Inferior parietal cortex (tissue), 1 donor: Measurements from ENCODE around the gene WNT7B.

Experiments used
- DNase-seq: peaks from one replicate; pipeline ENCODE4 v3.0.0-alpha.2; 2016; ENCODE audit errors: extremely low spot score

The WNT7B gene

DNA sequence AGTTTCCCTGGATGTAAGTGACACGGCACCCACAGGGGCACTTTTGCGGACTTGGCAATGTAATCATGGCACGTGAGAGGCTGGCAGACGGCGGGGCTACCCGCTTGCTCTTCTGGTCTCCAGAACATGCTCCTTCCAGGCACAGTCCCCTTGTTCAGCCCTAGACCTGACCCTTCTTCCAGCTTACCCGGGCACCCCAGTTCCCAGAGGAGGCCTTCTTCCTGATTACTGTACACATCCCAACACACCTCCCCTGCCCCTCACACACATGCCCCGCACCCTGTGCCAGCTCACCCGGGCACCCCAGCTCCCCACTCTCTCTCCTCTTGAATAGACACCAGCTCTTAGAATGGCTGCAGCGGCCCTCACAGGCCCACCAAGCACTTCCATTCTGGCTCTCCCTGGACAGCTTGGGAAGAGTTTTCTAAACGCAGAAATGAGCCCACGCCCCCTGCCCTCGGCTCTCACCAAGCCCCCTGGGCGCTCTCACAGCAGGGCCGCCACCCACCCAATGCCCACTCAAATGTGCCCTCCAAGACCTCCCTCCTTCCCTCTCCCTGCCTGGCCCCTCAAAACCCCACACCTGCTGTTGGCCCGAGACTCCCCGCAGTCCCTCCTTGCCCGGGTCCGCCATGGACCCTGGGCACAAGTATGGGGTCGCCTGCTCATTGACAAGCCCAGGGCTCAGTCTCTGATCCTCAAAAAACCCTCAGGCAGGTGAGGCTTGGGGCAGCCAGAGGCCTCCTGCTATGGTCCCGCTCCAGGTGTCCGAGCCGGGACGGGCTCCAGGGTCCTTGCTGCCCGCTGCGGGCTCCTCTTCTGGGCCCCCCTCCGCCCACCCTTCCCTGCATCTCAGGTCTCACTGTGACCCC lies 88.5 kb downstream of the WNT7B start:
- DNase-seq, result no peak

- no peak for DNase-seq
Measured at GRCh38 chr22:45887202-45888131, 89.5 kb downstream of the WNT7B start.

GRCh38 chr22:45886540-45886939 lies 90.4 kb downstream of the WNT7B start:
- no peak for DNase-seq

DNA sequence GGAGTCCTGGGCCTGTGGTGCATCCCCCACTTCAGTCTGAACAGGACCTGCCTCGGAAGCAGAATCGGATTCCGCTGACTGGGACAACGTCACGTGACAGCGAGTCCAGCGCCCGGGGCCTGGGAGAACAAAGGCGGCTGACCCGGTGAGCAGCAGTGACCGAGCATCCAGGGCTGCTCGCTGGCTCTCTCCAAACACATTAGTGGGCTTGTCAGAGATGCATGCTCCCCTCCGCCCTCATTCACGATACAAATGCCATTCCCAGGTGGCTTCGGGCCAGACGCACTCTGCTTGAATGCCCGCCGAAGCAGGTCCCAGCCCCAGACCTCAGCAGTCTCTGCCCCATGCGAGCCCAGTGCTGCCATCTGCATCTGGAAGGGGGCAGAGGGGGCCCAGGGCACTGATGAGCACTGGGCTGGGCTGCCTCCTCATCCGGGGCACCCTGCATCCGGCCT lies 91.0 kb downstream of the WNT7B start:
- DNase-seq, result no peak

GRCh38 chr22:45885171-45885840 lies 91.7 kb downstream of the WNT7B start:
- DNase-seq, result no peak

GRCh38 chr22:45884201-45885062 lies 92.5 kb downstream of the WNT7B start:
- no peak for DNase-seq

GRCh38 chr22:45883811-45884170 lies 93.2 kb downstream of the WNT7B start:
- DNase-seq, result no peak

- DNase-seq, result no peak
Measured at GRCh38 chr22:45882881-45883810, 93.8 kb downstream of the WNT7B start.

GRCh38 chr22:45881524-45881875 lies 95.5 kb downstream of the WNT7B start:
- no peak for DNase-seq

DNA sequence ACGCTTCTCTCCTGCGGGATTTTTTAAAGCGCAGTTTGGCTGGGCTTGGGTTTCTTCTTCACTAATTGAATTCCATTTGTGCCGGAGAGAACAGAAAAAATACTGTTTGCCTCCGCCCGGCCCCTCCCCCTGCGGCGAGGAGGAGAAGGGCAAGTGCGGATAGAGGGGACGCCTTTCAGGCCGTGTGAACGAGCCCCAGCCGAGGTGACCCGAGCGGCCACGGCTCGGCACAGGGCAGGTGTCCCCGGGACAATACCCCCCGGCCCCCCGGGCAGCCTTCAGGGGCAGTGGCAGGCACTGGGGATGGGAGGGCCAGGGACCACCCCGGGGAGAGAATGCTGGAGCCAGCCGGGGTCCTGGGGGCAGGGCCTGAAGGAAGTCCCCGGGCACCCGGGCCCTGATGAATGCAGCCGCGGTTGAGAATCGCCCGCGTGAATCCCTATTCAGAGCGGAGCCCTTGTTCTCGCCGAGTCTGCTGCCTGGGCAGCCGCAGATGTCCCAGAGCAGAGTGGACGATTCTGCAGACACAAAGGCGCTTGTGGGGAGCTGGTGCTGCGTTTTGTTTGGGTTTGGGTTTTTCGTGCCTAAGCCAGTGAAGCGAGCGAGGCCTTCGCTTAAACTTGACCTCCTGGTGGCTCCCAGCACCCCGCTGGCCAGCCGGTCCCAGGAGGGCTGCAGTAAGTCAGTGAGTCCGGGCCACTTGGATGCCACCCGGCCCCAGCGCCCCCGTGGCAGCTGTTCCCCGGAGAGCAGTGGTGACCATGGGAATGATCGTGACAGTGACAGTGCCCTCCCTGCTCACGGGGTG lies 96.0 kb downstream of the WNT7B start:
- DNase-seq, result no peak

DNA sequence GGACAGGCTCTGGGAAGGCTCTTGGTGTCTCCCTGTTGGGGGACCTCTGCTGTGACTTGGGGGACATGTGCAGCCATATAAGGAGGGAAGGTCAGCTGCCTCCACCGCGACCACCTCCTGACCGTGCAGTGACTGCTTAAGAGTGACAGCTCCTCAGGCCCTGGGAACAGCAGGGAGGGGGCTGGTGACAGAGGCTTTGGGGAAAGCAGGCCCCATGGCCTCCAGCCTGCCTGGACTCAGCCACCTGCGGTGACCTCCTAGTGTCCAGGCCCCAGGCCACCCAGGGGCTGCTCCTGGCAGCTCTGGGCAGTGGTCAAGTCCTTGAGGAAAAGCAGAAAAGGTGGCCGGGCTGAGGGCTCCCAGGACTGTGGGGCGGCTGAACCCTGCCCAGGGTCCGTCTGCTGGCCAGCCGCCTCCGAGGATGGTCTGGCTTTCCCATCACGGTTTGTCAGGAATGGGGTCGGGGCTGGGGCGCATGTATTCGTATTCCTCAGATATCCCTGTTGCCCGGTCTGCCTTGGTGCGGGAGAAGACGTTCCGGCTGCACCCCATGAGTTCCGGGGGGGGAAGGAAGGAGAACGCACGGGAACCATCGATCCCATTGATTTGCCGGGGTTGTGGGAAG lies 96.8 kb downstream of the WNT7B start:
- DNase-seq, result no peak

DNA sequence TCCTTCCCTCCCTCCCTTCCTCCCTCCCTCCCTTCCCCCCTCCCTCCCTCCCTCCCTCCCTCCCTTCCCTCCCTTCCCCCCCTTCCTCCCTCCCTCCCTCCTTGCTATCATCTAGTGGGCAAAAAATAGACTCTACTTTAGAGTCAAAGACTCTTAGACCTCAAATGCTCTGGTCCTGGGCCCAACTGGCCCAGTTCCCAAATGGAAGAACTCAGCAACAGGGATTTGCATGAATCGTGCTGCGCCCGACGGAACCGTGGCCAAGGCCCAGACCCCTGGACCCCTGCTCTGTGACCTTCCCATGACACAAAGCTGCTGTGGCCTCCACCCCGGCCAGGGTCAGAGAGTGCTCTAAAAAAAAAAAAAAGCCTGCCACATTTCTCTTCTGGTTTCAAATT lies 97.4 kb downstream of the WNT7B start:
- no peak for DNase-seq

- no peak for DNase-seq
Measured at GRCh38 chr22:45878901-45879551, 97.9 kb downstream of the WNT7B start.

GRCh38 chr22:45878051-45878781 lies 98.7 kb downstream of the WNT7B start:
- no peak for DNase-seq

GRCh38 chr22:45877651-45878050 lies 99.3 kb downstream of the WNT7B start:
- no peak for DNase-seq

GRCh38 chr22:45877036-45877380 lies 100.0 kb downstream of the WNT7B start:
- DNase-seq, result no peak

- DNase-seq, result no peak
Measured at GRCh38 chr22:45876136-45877035, 100.6 kb downstream of the WNT7B start.
